ENCODE measurements around the gene C7orf57.

DNA sequence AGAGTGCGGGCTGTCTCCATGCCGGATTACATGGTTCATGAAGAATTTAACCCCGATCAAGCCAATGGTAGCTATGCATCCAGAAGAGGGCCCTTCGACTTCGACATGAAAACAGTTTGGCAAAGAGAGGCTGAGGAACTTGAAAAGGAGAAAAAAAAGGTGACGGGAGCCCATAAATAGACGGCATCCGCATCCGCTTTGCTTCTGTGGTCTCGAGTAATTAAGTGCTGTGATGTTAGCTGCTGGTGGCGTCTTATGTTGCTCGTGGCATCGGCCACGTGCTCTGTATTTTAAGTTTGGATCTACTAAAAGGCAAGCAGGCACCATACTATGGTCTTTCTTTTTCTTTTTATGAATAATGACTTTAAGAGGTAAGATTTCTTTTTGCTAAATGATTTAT is 11.1 kb downstream of the C7orf57 start:
- no peak for TF ChIP-seq CTCF (IDR thresholded peaks at IDR 0.05)
- TF ChIP-seq EZH2 (IDR thresholded peaks at IDR 0.05; ENCODE audit: borderline replicate concordance, insufficient read depth, low read depth, low read length, poor library complexity, severe bottlenecking) = no peak
